Gastrocnemius medialis (tissue), 4 donors: ENCODE measurements around the gene ATAD3A.
"Not testable (repeated sequence)": the region's sequence is repeated elsewhere in the genome, so short reads cannot be mapped to it uniquely, and the experiment has no call there.

Experiments used
- CTCF ChIP-seq, 5 experiments: fragments of 450-650 bp in 3 of 5; fragments of 200-600 bp in 2 of 5; sonication (generic) in 2 of 5; IDR thresholded peaks in 4 of 5; conservative IDR thresholded peaks in 1 of 5; 1 replicate in 4 of 5; 2 replicates in 1 of 5; pipeline ENCODE4 v1.5.1; 2016 to 2019; ENCODE audit warnings: antibody characterized with exemption in 5 of 5, mild to moderate bottlenecking in 3 of 5, moderate library complexity in 3 of 5
- POLR2A ChIP-seq, 2 donors: fragments of 450-650 bp; IDR thresholded peaks; one replicate each; pipeline ENCODE4 v1.6.1; 2017; ENCODE audit warnings: antibody characterized with exemption in 2 of 2, mild to moderate bottlenecking in 2 of 2, moderate library complexity in 2 of 2

- not testable (repeated sequence) for TF ChIP-seq CTCF (IDR thresholded peaks at IDR 0.05 in 4 of 5, conservative IDR thresholded peaks at IDR 0.05 in 1 of 5); POLR2A (IDR thresholded peaks at IDR 0.05)
These were observed 26.1 kb upstream of the ATAD3A start for GRCh38 chr1:1485755-1486317.
